PC-9 (cell line): ENCODE results near the gene OPN1LW.
"Not testable (repeated sequence)": the region's sequence is repeated elsewhere in the genome, so short reads cannot be mapped to it uniquely, and the experiment has no call there.

Source experiments
- EZH2 ChIP-seq: fragments of 200-600 bp; sonication (generic); IDR thresholded peaks from 2 replicates; pipeline ENCODE4 v1.8.0; 2017; ENCODE audit warnings: antibody characterized with exemption, low read depth
- TF ChIP-seq, protein P1 (sequence below): fragments of 200-600 bp; sonication (generic); conservative IDR thresholded peaks from 2 replicates; pipeline ENCODE4 v1.6.1; 2017; ENCODE audit warnings: mixed run types, antibody characterized with exemption, mild to moderate bottlenecking, moderate library complexity

DNA sequence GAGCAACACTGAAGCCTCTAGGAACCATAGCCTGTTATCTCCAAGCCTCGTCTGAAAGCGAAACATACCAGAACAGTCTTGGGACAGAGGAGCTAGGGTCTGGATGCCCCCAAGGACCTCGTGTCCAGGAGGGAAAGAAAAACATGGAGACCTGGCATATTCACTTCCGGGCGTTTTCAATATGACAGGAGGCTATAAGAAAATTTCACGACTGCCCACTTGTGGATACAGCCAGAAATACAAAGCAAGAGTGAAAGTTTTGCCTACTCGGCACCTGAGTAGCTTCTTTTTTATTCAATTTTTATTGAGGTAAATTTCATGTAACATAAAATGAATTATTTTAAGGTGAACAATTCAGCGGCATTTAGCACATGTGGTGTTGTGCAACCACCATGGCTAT lies 20.9 kb downstream of the OPN1LW start:
- TF ChIP-seq, protein P1, sequence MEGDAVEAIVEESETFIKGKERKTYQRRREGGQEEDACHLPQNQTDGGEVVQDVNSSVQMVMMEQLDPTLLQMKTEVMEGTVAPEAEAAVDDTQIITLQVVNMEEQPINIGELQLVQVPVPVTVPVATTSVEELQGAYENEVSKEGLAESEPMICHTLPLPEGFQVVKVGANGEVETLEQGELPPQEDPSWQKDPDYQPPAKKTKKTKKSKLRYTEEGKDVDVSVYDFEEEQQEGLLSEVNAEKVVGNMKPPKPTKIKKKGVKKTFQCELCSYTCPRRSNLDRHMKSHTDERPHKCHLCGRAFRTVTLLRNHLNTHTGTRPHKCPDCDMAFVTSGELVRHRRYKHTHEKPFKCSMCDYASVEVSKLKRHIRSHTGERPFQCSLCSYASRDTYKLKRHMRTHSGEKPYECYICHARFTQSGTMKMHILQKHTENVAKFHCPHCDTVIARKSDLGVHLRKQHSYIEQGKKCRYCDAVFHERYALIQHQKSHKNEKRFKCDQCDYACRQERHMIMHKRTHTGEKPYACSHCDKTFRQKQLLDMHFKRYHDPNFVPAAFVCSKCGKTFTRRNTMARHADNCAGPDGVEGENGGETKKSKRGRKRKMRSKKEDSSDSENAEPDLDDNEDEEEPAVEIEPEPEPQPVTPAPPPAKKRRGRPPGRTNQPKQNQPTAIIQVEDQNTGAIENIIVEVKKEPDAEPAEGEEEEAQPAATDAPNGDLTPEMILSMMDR = not testable (repeated sequence)
- TF ChIP-seq EZH2 = not testable (repeated sequence)
